PC-3 (cell line): ENCODE data around the gene TMEM150A. TPM values are rescaled to one million over a fixed set of nuclear protein-coding genes. Genes with fewer than 3 reads are reported as not detected.

Experiments used
- ATAC-seq: fragments of 200-7000 bp; cut with Tn5 transposase; 2 replicates; pipeline ENCODE4 v1.9.1; 2020; ENCODE audit warnings: mild to moderate bottlenecking, moderate library complexity
- BruUV-seq: library from RNA; stranded (reverse); fragments of 400-500 nt; replicated peaks from 2 replicates; lab custom pipeline; 2021; lab: Mats Ljungman, UMichigan
- CTCF ChIA-PET: fragments of 300-600 bp; sonication (Branson Sonifier 250); formaldehyde crosslinking; loops from one replicate; lab custom pipeline; 2022; ENCODE audit warnings: antibody characterized with exemption; lab: Charles Lee
- POLR2A ChIA-PET: fragments of 300-600 bp; sonication (Branson Sonifier 250); formaldehyde crosslinking; loops from one replicate; lab custom pipeline; 2022; ENCODE audit warnings: antibody characterized with exemption; ENCODE audit not compliant: unreplicated experiment; lab: Charles Lee
- DNase-seq: peaks from one replicate; pipeline ENCODE4 v3.0.0-alpha.2; 2015
- H2AFZ ChIP-seq: fragments of 300-600 bp; sonication (generic); 2 replicates; pipeline ENCODE4 v1.6.0; 2016; ENCODE audit warnings: antibody characterized with exemption, low read length
- H3F3A ChIP-seq: fragments of 300-600 bp; sonication (generic); one replicate; pipeline ENCODE4 v1.6.0; 2017; ENCODE audit warnings: antibody characterized with exemption, low read length, control low read depth, mild to moderate bottlenecking; ENCODE audit not compliant: unreplicated experiment
- H3K27ac ChIP-seq: fragments of 300-600 bp; sonication (generic); 2 replicates; pipeline ENCODE4 v1.5.1; 2016; ENCODE audit warnings: mild to moderate bottlenecking, low read length
- H3K27me3 ChIP-seq: fragments of 300-600 bp; sonication (generic); 2 replicates; pipeline ENCODE4 v1.6.1; 2016; ENCODE audit warnings: low read length, mixed read lengths
- H3K36me3 ChIP-seq: fragments of 300-600 bp; sonication (generic); 2 replicates; pipeline ENCODE4 v1.6.1; 2016; ENCODE audit warnings: low read depth, mixed run types, low read length, mixed read lengths
- H3K4me1 ChIP-seq: fragments of 300-600 bp; sonication (generic); 2 replicates; pipeline ENCODE4 v1.5.1; 2016; ENCODE audit warnings: low read length; ENCODE audit not compliant: insufficient read depth
- H3K4me2 ChIP-seq: fragments of 300-600 bp; sonication (generic); 2 replicates; pipeline ENCODE4 v1.6.0; 2016; ENCODE audit warnings: low read length
- H3K4me3 ChIP-seq: fragments of 300-600 bp; sonication (generic); 2 replicates; pipeline ENCODE4 v1.5.1; 2016; ENCODE audit warnings: mild to moderate bottlenecking, low read length, mixed read lengths
- H3K79me2 ChIP-seq: fragments of 300-600 bp; sonication (generic); 2 replicates; pipeline ENCODE4 v1.6.1; 2017; ENCODE audit warnings: low read length, mixed read lengths
- H3K9ac ChIP-seq: fragments of 300-600 bp; sonication (generic); 2 replicates; pipeline ENCODE4 v1.6.0; 2016; ENCODE audit warnings: mild to moderate bottlenecking, low read length
- H3K9me2 ChIP-seq: fragments of 300-600 bp; sonication (generic); replicated peaks from 2 replicates; pipeline ENCODE4 v1.6.1; 2016; ENCODE audit warnings: mixed run types, low read length, mixed read lengths
- H3K9me3 ChIP-seq: fragments of 300-600 bp; sonication (generic); 2 replicates; pipeline ENCODE4 v1.6.1; 2016; ENCODE audit warnings: low read length, mixed read lengths
- H4K20me1 ChIP-seq: fragments of 300-600 bp; sonication (generic); 2 replicates; pipeline ENCODE4 v1.6.1; 2016; ENCODE audit warnings: low read length, mixed read lengths
- CTCF ChIP-seq: fragments of 300-600 bp; sonication (generic); conservative IDR thresholded peaks from 2 replicates; pipeline ENCODE4 v1.5.1; 2017; ENCODE audit warnings: antibody characterized with exemption, low read depth, mild to moderate bottlenecking, low read length
- EZH2 ChIP-seq: fragments of 300-600 bp; sonication (generic); IDR thresholded peaks from one replicate; pipeline ENCODE4 v1.6.1; 2017; ENCODE audit warnings: antibody characterized with exemption, mild to moderate bottlenecking, low read length; ENCODE audit not compliant: unreplicated experiment
- EZH2phosphoT487 ChIP-seq: fragments of 300-600 bp; sonication (generic); IDR thresholded peaks from 2 replicates; pipeline ENCODE4 v1.6.1; 2018; ENCODE audit warnings: mild to moderate bottlenecking, antibody characterized with exemption, low read length, borderline replicate concordance
- intact Hi-C: fragments of 100-400 bp; cut with micrococcal nuclease; formaldehyde crosslinking; loops from 2 replicates; pipeline ENCODE4 v1.9.0; 2023
- total RNA-seq: library from RNA; depleted of rRNA; stranded (reverse); fragments of >200 nt; gene quantifications from 2 replicates; pipeline ENCODE4 v1.2.3, GENCODE V29; 2014

TMEM150A gene
- total RNA-seq, 1 experiment from 2014 or later, result 4.9 TPM

DNA sequence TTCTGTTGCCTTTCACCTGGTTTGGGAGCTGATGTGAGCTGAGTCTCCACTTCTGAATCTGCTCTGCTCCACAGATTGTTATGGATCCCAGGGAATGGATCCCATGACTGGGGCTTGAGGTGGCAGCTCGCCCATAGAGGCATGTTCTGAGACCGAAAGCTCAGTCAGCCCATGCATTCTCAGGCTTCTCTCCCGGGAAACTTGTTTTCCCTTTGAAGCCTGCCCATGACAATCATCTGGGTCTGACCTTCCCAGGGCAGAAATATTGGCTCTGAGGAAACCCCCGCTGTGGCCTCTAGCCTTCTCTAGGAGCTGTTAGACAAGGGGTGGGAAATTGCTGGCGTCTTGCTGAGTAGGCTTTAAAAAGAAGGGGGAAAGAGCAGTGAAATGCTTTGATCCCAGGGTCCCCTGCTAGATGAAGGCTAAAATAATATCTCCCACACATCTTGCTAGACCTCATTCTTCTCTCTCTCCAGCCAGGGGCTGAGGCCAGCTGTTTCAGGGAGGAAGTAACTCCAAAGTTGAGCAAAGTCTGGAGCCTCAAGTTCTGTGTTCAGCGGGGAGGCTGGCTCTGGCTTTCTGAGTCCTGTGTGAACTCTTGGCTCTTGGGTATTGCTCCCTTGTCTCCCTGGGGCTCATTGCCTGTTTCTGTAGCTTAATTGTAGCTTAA lies 23.1 kb downstream of the TMEM150A start:
- no peak for DNase-seq
- Histone ChIP-seq H3K4me3 (peak overlapping the region; percentile 73; the same call in 1 of the 2 replicates), H3K9me2 (no peaks in the 10 kb centered on the region), H3K27me3 (no peaks in the 10 kb centered on the region), H2AFZ (no peak overlapping the region), H3K4me1 (peaks cover 18% of the 10 kb centered on the region), H3K9ac (no peak overlapping the region), H3K36me3 (no peaks in the 10 kb centered on the region), H3K9me3 (no peaks in the 10 kb centered on the region), H4K20me1 (no peaks in the 10 kb centered on the region), H3K27ac (no peak overlapping the region), H3K79me2 (peaks cover 24% of the 10 kb centered on the region), H3F3A (no peaks in the 10 kb centered on the region), H3K4me2 (peak overlapping the region; percentile 85)
- intact Hi-C loops, result no loop called here
- ChIA-PET POLR2A (no interaction called here), CTCF (no interaction called here)
- no peak for TF ChIP-seq EZH2phosphoT487
- TF ChIP-seq CTCF, result no peak
- no peak for TF ChIP-seq EZH2
- ATAC-seq, result no peak
- no TSS peak for BruUV-seq

DNA sequence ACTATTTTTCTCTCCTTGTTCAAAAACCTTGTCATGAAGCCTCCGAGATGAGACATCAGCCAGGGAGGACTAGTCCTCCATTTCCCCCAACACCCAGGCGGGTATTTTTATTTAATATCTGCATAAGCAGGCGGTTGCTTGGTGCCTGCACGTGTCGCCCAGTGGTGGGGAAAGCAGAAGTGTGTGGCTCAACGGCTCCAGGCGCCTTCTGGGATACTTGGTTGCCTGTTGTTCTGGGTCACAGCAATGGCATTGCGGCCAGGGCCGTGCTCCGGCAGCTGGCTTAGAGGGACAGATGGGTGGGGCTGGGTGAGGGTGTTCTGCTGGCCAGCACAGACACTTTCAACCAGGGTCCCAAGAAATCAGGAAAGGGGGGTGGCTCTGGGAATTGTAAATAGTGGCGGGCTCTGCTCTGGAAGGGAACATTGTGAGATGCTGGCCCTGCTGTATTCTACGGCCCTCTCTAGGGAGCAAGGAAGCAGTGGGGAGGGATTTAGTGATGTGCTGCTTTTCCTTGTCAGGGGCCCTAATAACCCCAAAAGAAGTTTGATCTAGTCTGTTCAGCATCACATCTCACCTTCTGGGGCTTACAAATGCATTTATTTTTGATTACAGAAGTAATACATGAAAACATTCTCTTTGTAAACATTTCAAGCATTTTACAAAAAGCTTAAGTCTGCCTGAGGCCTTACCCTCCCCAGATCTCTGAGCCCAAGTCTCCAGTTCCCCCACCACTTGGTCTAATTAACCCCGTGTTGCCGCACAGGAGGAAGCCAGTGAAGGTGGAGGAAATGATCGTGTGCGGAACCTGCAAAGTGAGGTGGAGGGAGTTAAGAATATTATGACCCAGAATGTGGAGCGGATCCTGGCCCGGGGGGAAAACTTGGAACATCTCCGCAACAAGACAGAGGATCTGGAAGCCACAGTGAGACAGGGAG lies 24.0 kb downstream of the TMEM150A start:
- Histone ChIP-seq H3K4me2 (peak overlapping the region; percentile 85), H3K27me3 (no peaks in the 10 kb centered on the region), H3K4me3 (peak overlapping the region; percentile 73), H4K20me1 (no peaks in the 10 kb centered on the region), H3K79me2 (peaks cover 24% of the 10 kb centered on the region), H3K9me3 (no peaks in the 10 kb centered on the region), H3F3A (no peaks in the 10 kb centered on the region), H3K9me2 (no peaks in the 10 kb centered on the region), H3K4me1 (peaks cover 18% of the 10 kb centered on the region), H3K36me3 (no peaks in the 10 kb centered on the region), H3K27ac (peak overlapping the region; percentile 20), H2AFZ (peak overlapping the region; percentile 73), H3K9ac (peak overlapping the region; percentile 69)
- ChIA-PET CTCF (no interaction called here), POLR2A (interaction anchor here (0.5 to 1.4 kb wide), 2 partner anchors 169 to 213 kb away, joined by 3 to 14 read pairs; partner anchors contain the start of gene CAPG)
- peak; percentile 50 for ATAC-seq
- BruUV-seq, result no TSS peak
- DNase-seq, result no peak
- intact Hi-C loops, result no loop called here
- TF ChIP-seq EZH2, result no peak
- no peak for TF ChIP-seq CTCF
- TF ChIP-seq EZH2phosphoT487, result no peak
